MCF 10A (cell line): ENCODE results near the gene NUP160. TPM values are rescaled to one million over a fixed set of nuclear protein-coding genes. Genes with fewer than 3 reads are reported as not detected.
"Not testable (repeated sequence)": the region's sequence is repeated elsewhere in the genome, so short reads cannot be mapped to it uniquely, and the experiment has no call there.

ENCODE experiments used
- Bru-seq: library from RNA; stranded (reverse); fragments of 400-500 nt; gene quantifications from one replicate; lab custom pipeline; 2021; lab: Mats Ljungman, UMichigan
- BruChase-seq, 2 experiments: library from RNA; stranded (reverse); fragments of 400-500 nt; gene quantifications; one replicate each; lab custom pipeline; 2021; lab: Mats Ljungman, UMichigan
- BruUV-seq: library from RNA; stranded (reverse); fragments of 400-500 nt; replicated peaks from 2 replicates; lab custom pipeline; 2021; lab: Mats Ljungman, UMichigan
- CTCF ChIA-PET: fragments of 300-600 bp; sonication (Branson Sonifier 250); formaldehyde crosslinking; extraction: SDS; loops from one replicate; lab custom pipeline; 2021; ENCODE audit warnings: antibody characterized with exemption, inconsistent platforms; lab: Yijun Ruan, JAX
- POLR2A ChIA-PET: fragments of 300-600, 350-650 bp; sonication (Branson Sonifier 250); formaldehyde crosslinking; extraction: SDS; loops from one replicate; lab custom pipeline; 2020; ENCODE audit warnings: antibody characterized with exemption, inconsistent platforms; lab: Yijun Ruan, JAX
- DNase-seq: peaks from one replicate; pipeline ENCODE4 v3.0.0-alpha.2; 2018; ENCODE audit not compliant: unreplicated experiment
- H3K27ac Mint-ChIP-seq: one replicate; pipeline ENCODE4 v1.8.0; 2022; ENCODE audit warnings: mild to moderate bottlenecking, low read depth, mixed read lengths; ENCODE audit not compliant: unreplicated experiment
- H3K27me3 Mint-ChIP-seq: one replicate; pipeline ENCODE4 v1.8.0; 2022; ENCODE audit warnings: mixed read lengths; ENCODE audit not compliant: insufficient read depth, unreplicated experiment
- H3K36me3 Mint-ChIP-seq: one replicate; pipeline ENCODE4 v1.8.0; 2022; ENCODE audit warnings: mild to moderate bottlenecking, moderate library complexity, mixed read lengths; ENCODE audit not compliant: insufficient read depth, unreplicated experiment
- H3K4me1 Mint-ChIP-seq: one replicate; pipeline ENCODE4 v1.8.0; 2022; ENCODE audit warnings: mixed read lengths; ENCODE audit not compliant: insufficient read depth, unreplicated experiment
- H3K4me3 Mint-ChIP-seq: one replicate; pipeline ENCODE4 v1.8.0; 2022; ENCODE audit warnings: mild to moderate bottlenecking, moderate library complexity, mixed read lengths; ENCODE audit not compliant: unreplicated experiment
- H3K9me3 Mint-ChIP-seq: one replicate; pipeline ENCODE4 v1.8.0; 2022; ENCODE audit warnings: mixed read lengths; ENCODE audit not compliant: unreplicated experiment
- intact Hi-C: fragments of 100-400 bp; cut with micrococcal nuclease; formaldehyde crosslinking; loops from 2 replicates; pipeline ENCODE4 v1.14.1; 2022
- long read RNA-seq: library from polyadenylated mRNA; stranded (forward); transcript quantifications from one replicate; pipeline ENCODE4 v2.0.0, GENCODE V29; 2022
- total RNA-seq: library from RNA; stranded (reverse); gene quantifications from 2 replicates; pipeline ENCODE4 v1.2.3, GENCODE V29; 2022
- TF ChIP-seq, protein P1 (sequence below): fragments of 200-600 bp; IDR thresholded peaks from one replicate; pipeline ENCODE4 v1.8.0; 2022; ENCODE audit warnings: antibody characterized with exemption, mild to moderate bottlenecking; ENCODE audit not compliant: unreplicated experiment

Gene NUP160, protein sequence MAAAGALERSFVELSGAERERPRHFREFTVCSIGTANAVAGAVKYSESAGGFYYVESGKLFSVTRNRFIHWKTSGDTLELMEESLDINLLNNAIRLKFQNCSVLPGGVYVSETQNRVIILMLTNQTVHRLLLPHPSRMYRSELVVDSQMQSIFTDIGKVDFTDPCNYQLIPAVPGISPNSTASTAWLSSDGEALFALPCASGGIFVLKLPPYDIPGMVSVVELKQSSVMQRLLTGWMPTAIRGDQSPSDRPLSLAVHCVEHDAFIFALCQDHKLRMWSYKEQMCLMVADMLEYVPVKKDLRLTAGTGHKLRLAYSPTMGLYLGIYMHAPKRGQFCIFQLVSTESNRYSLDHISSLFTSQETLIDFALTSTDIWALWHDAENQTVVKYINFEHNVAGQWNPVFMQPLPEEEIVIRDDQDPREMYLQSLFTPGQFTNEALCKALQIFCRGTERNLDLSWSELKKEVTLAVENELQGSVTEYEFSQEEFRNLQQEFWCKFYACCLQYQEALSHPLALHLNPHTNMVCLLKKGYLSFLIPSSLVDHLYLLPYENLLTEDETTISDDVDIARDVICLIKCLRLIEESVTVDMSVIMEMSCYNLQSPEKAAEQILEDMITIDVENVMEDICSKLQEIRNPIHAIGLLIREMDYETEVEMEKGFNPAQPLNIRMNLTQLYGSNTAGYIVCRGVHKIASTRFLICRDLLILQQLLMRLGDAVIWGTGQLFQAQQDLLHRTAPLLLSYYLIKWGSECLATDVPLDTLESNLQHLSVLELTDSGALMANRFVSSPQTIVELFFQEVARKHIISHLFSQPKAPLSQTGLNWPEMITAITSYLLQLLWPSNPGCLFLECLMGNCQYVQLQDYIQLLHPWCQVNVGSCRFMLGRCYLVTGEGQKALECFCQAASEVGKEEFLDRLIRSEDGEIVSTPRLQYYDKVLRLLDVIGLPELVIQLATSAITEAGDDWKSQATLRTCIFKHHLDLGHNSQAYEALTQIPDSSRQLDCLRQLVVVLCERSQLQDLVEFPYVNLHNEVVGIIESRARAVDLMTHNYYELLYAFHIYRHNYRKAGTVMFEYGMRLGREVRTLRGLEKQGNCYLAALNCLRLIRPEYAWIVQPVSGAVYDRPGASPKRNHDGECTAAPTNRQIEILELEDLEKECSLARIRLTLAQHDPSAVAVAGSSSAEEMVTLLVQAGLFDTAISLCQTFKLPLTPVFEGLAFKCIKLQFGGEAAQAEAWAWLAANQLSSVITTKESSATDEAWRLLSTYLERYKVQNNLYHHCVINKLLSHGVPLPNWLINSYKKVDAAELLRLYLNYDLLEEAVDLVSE (N-terminal part only)
- total RNA-seq = 32.0 and 33.8 TPM in 2 replicates
- Bru-seq, nascent RNA = percentile 71 among the genes with signal in this experiment
- BruChase-seq, experiment 1, labeled RNA remaining after a 6-hour chase = percentile 81 among the genes with signal in this experiment
- BruChase-seq, experiment 2, labeled RNA remaining after a 2-hour chase = percentile 75 among the genes with signal in this experiment
- long read RNA-seq, full-length matches to known transcripts = 89 of 118 reads
- long read RNA-seq, partial matches to known transcripts = 12 of 118 reads
- long read RNA-seq, other reads (novel, unspliced or antisense) = 17 of 118 reads

DNA sequence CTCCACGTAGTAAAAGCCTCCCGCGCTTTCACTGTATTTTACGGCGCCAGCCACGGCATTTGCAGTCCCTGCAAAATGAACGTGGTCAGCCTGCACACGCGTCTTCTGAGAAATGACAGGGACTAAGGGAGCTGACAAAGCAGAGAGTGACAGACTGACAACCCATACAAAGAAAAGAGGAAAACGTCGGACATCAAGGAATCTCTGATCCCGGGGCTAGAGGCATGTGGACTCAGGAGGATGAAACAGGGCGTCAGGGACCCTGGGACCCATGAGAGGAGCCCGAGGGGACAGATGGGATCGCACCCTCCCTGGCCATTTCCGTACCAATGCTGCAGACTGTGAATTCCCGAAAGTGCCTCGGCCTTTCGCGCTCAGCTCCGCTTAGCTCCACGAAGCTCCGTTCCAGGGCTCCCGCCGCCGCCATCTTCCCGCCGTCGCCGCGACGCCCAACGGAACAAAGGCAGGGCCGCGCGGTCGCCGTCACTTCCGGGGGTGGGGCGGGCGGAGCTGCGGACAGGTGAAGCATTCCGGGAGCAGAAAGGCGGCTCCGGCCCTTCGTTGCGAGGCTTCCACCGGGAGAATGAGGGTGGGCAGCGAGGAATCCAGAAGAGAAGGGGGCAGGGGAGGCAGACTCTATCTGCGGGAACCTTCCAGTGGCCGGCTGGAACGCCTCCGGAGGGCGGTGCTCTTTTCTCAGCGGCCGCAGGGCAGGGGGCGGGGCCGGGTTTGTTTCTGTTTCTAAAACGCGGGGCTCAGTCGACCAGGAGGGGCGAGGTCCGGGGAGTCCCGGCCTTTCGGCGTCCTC is at the start of gene NUP160:
Gene NUP160, minus strand, starts transcription at position 459 of the 808 bp plus-strand sequence. Its CDS starts 32 bp downstream, at position 427.
- TF ChIP-seq, protein P1, sequence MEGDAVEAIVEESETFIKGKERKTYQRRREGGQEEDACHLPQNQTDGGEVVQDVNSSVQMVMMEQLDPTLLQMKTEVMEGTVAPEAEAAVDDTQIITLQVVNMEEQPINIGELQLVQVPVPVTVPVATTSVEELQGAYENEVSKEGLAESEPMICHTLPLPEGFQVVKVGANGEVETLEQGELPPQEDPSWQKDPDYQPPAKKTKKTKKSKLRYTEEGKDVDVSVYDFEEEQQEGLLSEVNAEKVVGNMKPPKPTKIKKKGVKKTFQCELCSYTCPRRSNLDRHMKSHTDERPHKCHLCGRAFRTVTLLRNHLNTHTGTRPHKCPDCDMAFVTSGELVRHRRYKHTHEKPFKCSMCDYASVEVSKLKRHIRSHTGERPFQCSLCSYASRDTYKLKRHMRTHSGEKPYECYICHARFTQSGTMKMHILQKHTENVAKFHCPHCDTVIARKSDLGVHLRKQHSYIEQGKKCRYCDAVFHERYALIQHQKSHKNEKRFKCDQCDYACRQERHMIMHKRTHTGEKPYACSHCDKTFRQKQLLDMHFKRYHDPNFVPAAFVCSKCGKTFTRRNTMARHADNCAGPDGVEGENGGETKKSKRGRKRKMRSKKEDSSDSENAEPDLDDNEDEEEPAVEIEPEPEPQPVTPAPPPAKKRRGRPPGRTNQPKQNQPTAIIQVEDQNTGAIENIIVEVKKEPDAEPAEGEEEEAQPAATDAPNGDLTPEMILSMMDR = no peak
- Mint-ChIP-seq H3K27ac (peak within 1 kb of the TSS; percentile 93), H3K27me3 (no peaks in the 10 kb centered on the region), H3K4me1 (peaks cover 27% of the 10 kb centered on the region), H3K36me3 (peaks cover 6% of the 10 kb centered on the region), H3K9me3 (no peaks in the 10 kb centered on the region), H3K4me3 (peak within 1 kb of the TSS; percentile 90)
- CTCF ChIA-PET = interaction anchor here (0.6 to 1.4 kb wide), 5 partner anchors 15 to 302 kb away, joined by 3 to 4 read pairs (median 3); no protein-coding TSS in a partner anchor
- BruUV-seq = TSS peak; percentile 57
- POLR2A ChIA-PET = interaction anchor here (0.6 to 1.6 kb wide), 16 partner anchors 8 to 1576 kb away, joined by 3 to 8 read pairs (median 3); partner anchors contain the start of gene FNBP4
- intact Hi-C loops = loop anchor here (2.0 kb wide), 1 partner anchor 205 kb away; the partner anchor contains the start of gene MTCH2
- DNase-seq = peak; percentile 66

DNA sequence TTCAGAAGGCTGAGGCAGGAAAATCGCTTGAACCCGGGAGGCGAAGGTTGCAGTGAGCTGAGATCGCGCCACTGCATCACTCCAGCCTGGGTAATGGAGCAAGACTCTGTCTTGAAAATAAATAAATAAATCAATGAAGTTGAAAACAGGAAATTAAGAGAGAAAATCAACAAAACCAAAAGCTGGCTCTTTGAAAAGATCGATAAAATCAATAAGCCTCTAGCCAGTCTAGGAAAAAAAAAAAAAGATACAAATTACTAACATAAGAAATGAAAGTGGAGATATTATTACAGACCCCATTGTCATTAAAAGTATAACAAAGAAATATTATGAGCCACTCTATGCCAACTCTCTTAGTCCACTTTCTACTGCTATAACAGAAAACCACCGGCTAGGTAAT is 48.0 kb upstream of the NUP160 start:
- POLR2A ChIA-PET = no interaction called here
- H3K36me3 Mint-ChIP-seq = no peaks in the 10 kb centered on the region

GRCh38 chr11:47895035-47895434 is 46.9 kb upstream of the NUP160 start:
- ChIA-PET POLR2A (no interaction called here), CTCF (interaction anchor here (0.6 to 1.6 kb wide), 4 partner anchors 39 to 215 kb away, joined by 3 to 6 read pairs (median 4); no protein-coding TSS in a partner anchor)
- TF ChIP-seq, protein P1 = no peak
- no TSS peak for BruUV-seq
- Mint-ChIP-seq H3K27me3 (no peaks in the 10 kb centered on the region), H3K9me3 (no peaks in the 10 kb centered on the region), H3K27ac (no peak overlapping the region), H3K36me3 (no peaks in the 10 kb centered on the region), H3K4me1 (no peaks in the 10 kb centered on the region), H3K4me3 (no peak overlapping the region)
- no peak for DNase-seq
- intact Hi-C loops = no loop called here

More for the DNA sequence above, 48.0 kb upstream of the NUP160 start:
- Mint-ChIP-seq H3K27me3 (no peaks in the 10 kb centered on the region), H3K9me3 (no peaks in the 10 kb centered on the region), H3K27ac (no peak overlapping the region), H3K4me3 (no peak overlapping the region), H3K4me1 (no peaks in the 10 kb centered on the region)
- TF ChIP-seq, protein P1 = no peak
- DNase-seq = no peak
- CTCF ChIA-PET = interaction anchor here (1.2 to 1.6 kb wide), 3 partner anchors 38 to 214 kb away, joined by 3 to 6 read pairs (median 5); no protein-coding TSS in a partner anchor
- intact Hi-C loops = no loop called here
- no TSS peak for BruUV-seq

GRCh38 chr11:47892546-47893276 is 44.6 kb upstream of the NUP160 start:
- H3K4me3 Mint-ChIP-seq, H3K27me3 Mint-ChIP-seq, POLR2A ChIA-PET, H3K9me3 Mint-ChIP-seq, BruUV-seq, CTCF ChIA-PET, H3K27ac Mint-ChIP-seq, H3K36me3 Mint-ChIP-seq, DNase-seq, H3K4me1 Mint-ChIP-seq, intact Hi-C loops: not testable (repeated sequence)
